Measurements from ENCODE around the gene ULBP3.

DNA sequence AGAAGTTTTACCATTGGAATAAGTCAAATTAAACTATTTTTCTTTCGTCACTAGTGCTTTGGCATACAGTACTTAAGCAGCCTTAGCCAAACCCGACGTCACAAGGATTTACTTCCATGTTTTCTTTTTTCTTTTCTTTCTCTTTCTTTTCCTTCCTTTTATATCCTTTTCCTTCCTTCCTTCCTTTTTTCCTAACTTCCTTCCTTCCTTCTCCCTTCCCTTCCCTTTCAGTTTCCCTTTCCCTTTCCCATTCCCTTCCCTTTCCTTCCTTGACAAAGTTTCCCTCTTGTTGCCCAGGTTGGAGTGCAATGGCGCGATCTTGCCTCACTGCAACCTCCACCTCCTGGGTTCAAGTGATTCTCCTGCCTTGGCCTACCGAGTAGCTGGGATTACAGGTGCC is 9.9 kb downstream of the ULBP3 start:
- TF ChIP-seq CTCF (IDR thresholded peaks at IDR 0.05; ENCODE audit: poor library complexity, severe bottlenecking) = no peak
- no peak for TF ChIP-seq POLR2AphosphoS5 (IDR thresholded peaks at IDR 0.05)
- no peak for TF ChIP-seq RAD21 (conservative IDR thresholded peaks at IDR 0.05)
- no peak for TF ChIP-seq MXI1 (conservative IDR thresholded peaks at IDR 0.05; ENCODE audit: poor library complexity, severe bottlenecking)
- no peak for TF ChIP-seq EZH2 (IDR thresholded peaks at IDR 0.05; ENCODE audit: borderline replicate concordance, insufficient read depth, low read length, poor library complexity, severe bottlenecking)
- TF ChIP-seq TAF1 (IDR thresholded peaks at IDR 0.05; ENCODE audit: low read depth) = no peak
- TF ChIP-seq, protein P1, sequence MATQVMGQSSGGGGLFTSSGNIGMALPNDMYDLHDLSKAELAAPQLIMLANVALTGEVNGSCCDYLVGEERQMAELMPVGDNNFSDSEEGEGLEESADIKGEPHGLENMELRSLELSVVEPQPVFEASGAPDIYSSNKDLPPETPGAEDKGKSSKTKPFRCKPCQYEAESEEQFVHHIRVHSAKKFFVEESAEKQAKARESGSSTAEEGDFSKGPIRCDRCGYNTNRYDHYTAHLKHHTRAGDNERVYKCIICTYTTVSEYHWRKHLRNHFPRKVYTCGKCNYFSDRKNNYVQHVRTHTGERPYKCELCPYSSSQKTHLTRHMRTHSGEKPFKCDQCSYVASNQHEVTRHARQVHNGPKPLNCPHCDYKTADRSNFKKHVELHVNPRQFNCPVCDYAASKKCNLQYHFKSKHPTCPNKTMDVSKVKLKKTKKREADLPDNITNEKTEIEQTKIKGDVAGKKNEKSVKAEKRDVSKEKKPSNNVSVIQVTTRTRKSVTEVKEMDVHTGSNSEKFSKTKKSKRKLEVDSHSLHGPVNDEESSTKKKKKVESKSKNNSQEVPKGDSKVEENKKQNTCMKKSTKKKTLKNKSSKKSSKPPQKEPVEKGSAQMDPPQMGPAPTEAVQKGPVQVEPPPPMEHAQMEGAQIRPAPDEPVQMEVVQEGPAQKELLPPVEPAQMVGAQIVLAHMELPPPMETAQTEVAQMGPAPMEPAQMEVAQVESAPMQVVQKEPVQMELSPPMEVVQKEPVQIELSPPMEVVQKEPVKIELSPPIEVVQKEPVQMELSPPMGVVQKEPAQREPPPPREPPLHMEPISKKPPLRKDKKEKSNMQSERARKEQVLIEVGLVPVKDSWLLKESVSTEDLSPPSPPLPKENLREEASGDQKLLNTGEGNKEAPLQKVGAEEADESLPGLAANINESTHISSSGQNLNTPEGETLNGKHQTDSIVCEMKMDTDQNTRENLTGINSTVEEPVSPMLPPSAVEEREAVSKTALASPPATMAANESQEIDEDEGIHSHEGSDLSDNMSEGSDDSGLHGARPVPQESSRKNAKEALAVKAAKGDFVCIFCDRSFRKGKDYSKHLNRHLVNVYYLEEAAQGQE (IDR thresholded peaks at IDR 0.05; ENCODE audit: borderline replicate concordance) = no peak
- TF ChIP-seq EP300 (conservative IDR thresholded peaks at IDR 0.05; ENCODE audit: poor library complexity, severe bottlenecking) = no peak
